GDM1 (cell line): ENCODE data around the gene TAF1B.

Experiments used
- DNase-seq: peaks from one replicate; lab custom pipeline; 2025; lab: John Stamatoyannopoulos, UW

TAF1B gene

GRCh38 chr2:9808334-9809063 lies 34.8 kb upstream of the TAF1B start:
- no peak for DNase-seq

- DNase-seq = no peak
Observed at GRCh38 chr2:9809064-9809356, 34.3 kb upstream of the TAF1B start.

- DNase-seq = no peak
Observed at GRCh38 chr2:9809448-9810088, 33.7 kb upstream of the TAF1B start.

- no peak for DNase-seq
Observed at GRCh38 chr2:9811216-9811615, 32.1 kb upstream of the TAF1B start.

- DNase-seq = no peak
Observed at GRCh38 chr2:9811679-9812511, 31.4 kb upstream of the TAF1B start.

GRCh38 chr2:9812945-9813311 lies 30.3 kb upstream of the TAF1B start:
- no peak for DNase-seq

- peak; percentile 41 for DNase-seq
Observed at GRCh38 chr2:9813312-9814128, 29.8 kb upstream of the TAF1B start.

- no peak for DNase-seq
Observed at GRCh38 chr2:9814129-9814868, 29.0 kb upstream of the TAF1B start.

- DNase-seq = no peak
Observed at GRCh38 chr2:9815076-9815475, 28.2 kb upstream of the TAF1B start.

GRCh38 chr2:9815844-9816279 lies 27.4 kb upstream of the TAF1B start:
- no peak for DNase-seq

GRCh38 chr2:9818097-9818496 lies 25.2 kb upstream of the TAF1B start:
- DNase-seq = no peak

- DNase-seq = no peak
Observed at GRCh38 chr2:9819551-9819950, 23.7 kb upstream of the TAF1B start.

GRCh38 chr2:9820020-9820973 lies 23.0 kb upstream of the TAF1B start:
- no peak for DNase-seq

GRCh38 chr2:9821805-9822445 lies 21.3 kb upstream of the TAF1B start:
- no peak for DNase-seq

GRCh38 chr2:9824441-9824840 lies 18.8 kb upstream of the TAF1B start:
- no peak for DNase-seq

- no peak for DNase-seq
Observed at GRCh38 chr2:9824956-9825720, 18.1 kb upstream of the TAF1B start.

GRCh38 chr2:9826208-9826607 lies 17.1 kb upstream of the TAF1B start:
- no peak for DNase-seq

- DNase-seq = no peak
Observed at GRCh38 chr2:9830685-9831410, 12.4 kb upstream of the TAF1B start.
